ENCODE data around the gene CACNG5. TPM values are rescaled to one million over a fixed set of nuclear protein-coding genes. Genes with fewer than 3 reads are reported as not detected.

Gene CACNG5
- total RNA-seq, 1 experiment from 2014 or later: not detected

GRCh38 chr17:66918896-66919295 lies 84.0 kb downstream of the CACNG5 start:
- H3K9me3 Mint-ChIP-seq (ENCODE audit: low read depth, unreplicated experiment): peaks cover 4% of the 10 kb centered on the region
- TF ChIP-seq CTCF (IDR thresholded peaks at IDR 0.05; ENCODE audit: unreplicated experiment): no peak
- peaks cover 16% of the 10 kb centered on the region for H3K4me1 Mint-ChIP-seq (ENCODE audit: low read depth, unreplicated experiment)
- H3K4me3 Mint-ChIP-seq (ENCODE audit: low read depth, unreplicated experiment): no peak overlapping the region
- CTCF ChIA-PET: interaction anchor here (1.2 kb wide), 1 partner anchor 56 kb away, joined by 3 read pairs; no protein-coding TSS in a partner anchor
- BruUV-seq (replicated peaks): no TSS peak
- H3K36me3 Mint-ChIP-seq (ENCODE audit: insufficient read depth, unreplicated experiment): no peaks in the 10 kb centered on the region
- DNase-seq: no peak
- H3K27me3 Mint-ChIP-seq (ENCODE audit: unreplicated experiment): no peaks in the 10 kb centered on the region
- no peak overlapping the region for H3K27ac Mint-ChIP-seq (ENCODE audit: unreplicated experiment)
- intact Hi-C loops (cut with micrococcal nuclease; ENCODE audit: unreplicated experiment): loop anchor here (5.0 kb wide), 1 partner anchor 33 kb away; no protein-coding TSS in a partner anchor

GRCh38 chr17:66920435-66920834 lies 85.5 kb downstream of the CACNG5 start:
- Mint-ChIP-seq H3K36me3 (ENCODE audit: insufficient read depth, unreplicated experiment) (no peaks in the 10 kb centered on the region), H3K9me3 (ENCODE audit: low read depth, unreplicated experiment) (peaks cover 4% of the 10 kb centered on the region), H3K4me1 (ENCODE audit: low read depth, unreplicated experiment) (peaks cover 7% of the 10 kb centered on the region), H3K27ac (ENCODE audit: unreplicated experiment) (no peak overlapping the region), H3K4me3 (ENCODE audit: low read depth, unreplicated experiment) (no peak overlapping the region), H3K27me3 (ENCODE audit: unreplicated experiment) (no peaks in the 10 kb centered on the region)
- no peak for DNase-seq
- no TSS peak for BruUV-seq (replicated peaks)
- CTCF ChIA-PET: no interaction called here
- intact Hi-C loops (cut with micrococcal nuclease; ENCODE audit: unreplicated experiment): no loop called here
- TF ChIP-seq CTCF (IDR thresholded peaks at IDR 0.05; ENCODE audit: unreplicated experiment): no peak

- intact Hi-C loops (cut with micrococcal nuclease; ENCODE audit: unreplicated experiment): no loop called here
- DNase-seq: no peak
- Mint-ChIP-seq H3K4me1 (ENCODE audit: low read depth, unreplicated experiment) (peaks cover 2% of the 10 kb centered on the region), H3K4me3 (ENCODE audit: low read depth, unreplicated experiment) (no peak overlapping the region), H3K27me3 (ENCODE audit: unreplicated experiment) (no peaks in the 10 kb centered on the region), H3K9me3 (ENCODE audit: low read depth, unreplicated experiment) (peaks cover 4% of the 10 kb centered on the region), H3K36me3 (ENCODE audit: insufficient read depth, unreplicated experiment) (no peaks in the 10 kb centered on the region), H3K27ac (ENCODE audit: unreplicated experiment) (no peak overlapping the region)
- BruUV-seq (replicated peaks): no TSS peak
- CTCF ChIA-PET: no interaction called here
- TF ChIP-seq CTCF (IDR thresholded peaks at IDR 0.05; ENCODE audit: unreplicated experiment): no peak
Observed at GRCh38 chr17:66920950-66921349, 86.0 kb downstream of the CACNG5 start.

- Mint-ChIP-seq H3K4me3 (ENCODE audit: low read depth, unreplicated experiment) (no peak overlapping the region), H3K9me3 (ENCODE audit: low read depth, unreplicated experiment) (peaks cover 4% of the 10 kb centered on the region), H3K27ac (ENCODE audit: unreplicated experiment) (no peak overlapping the region), H3K27me3 (ENCODE audit: unreplicated experiment) (no peaks in the 10 kb centered on the region), H3K4me1 (ENCODE audit: low read depth, unreplicated experiment) (no peaks in the 10 kb centered on the region), H3K36me3 (ENCODE audit: insufficient read depth, unreplicated experiment) (no peaks in the 10 kb centered on the region)
- CTCF ChIA-PET: no interaction called here
- TF ChIP-seq CTCF (IDR thresholded peaks at IDR 0.05; ENCODE audit: unreplicated experiment): no peak
- DNase-seq: no peak
- BruUV-seq (replicated peaks): no TSS peak
- intact Hi-C loops (cut with micrococcal nuclease; ENCODE audit: unreplicated experiment): no loop called here
Observed at GRCh38 chr17:66923886-66924285, 89.0 kb downstream of the CACNG5 start.

Measured in Calu3 (cell line).